Karpas-422 (cell line): Measurements from ENCODE around the gene ALPL. TPM values are rescaled to one million over a fixed set of nuclear protein-coding genes. Genes with fewer than 3 reads are reported as not detected.
"Not testable (repeated sequence)": the region's sequence is repeated elsewhere in the genome, so short reads cannot be mapped to it uniquely, and the experiment has no call there.

Experiments
- DNase-seq: peaks from one replicate; pipeline ENCODE4 v3.0.0-alpha.2; 2015
- H2AFZ ChIP-seq: fragments of 200-600 bp; sonication (generic); 2 replicates; pipeline ENCODE4 v1.6.1; 2014; ENCODE audit warnings: antibody characterized with exemption, low read length, mixed read lengths
- H3K27ac ChIP-seq: fragments of 200-600 bp; sonication (generic); 2 replicates; pipeline ENCODE4 v1.5.1; 2014; ENCODE audit warnings: mild to moderate bottlenecking, low read length, moderate library complexity
- H3K27me3 ChIP-seq: fragments of 200-600 bp; sonication (generic); 2 replicates; pipeline ENCODE4 v1.6.1; 2014; ENCODE audit warnings: low read length, mixed read lengths
- H3K36me3 ChIP-seq: fragments of 200-600 bp; sonication (generic); 2 replicates; pipeline ENCODE4 v1.6.1; 2014; ENCODE audit warnings: low read length, mixed read lengths; ENCODE audit not compliant: insufficient read depth
- H3K4me1 ChIP-seq: fragments of 200-600 bp; sonication (generic); 2 replicates; pipeline ENCODE4 v1.6.1; 2014; ENCODE audit warnings: mild to moderate bottlenecking, low read length, mixed read lengths
- H3K4me2 ChIP-seq: fragments of 200-600 bp; sonication (generic); 2 replicates; pipeline ENCODE4 v1.6.1; 2014; ENCODE audit warnings: low read length, low read depth, mild to moderate bottlenecking; ENCODE audit not compliant: poor library complexity, severe bottlenecking
- H3K4me3 ChIP-seq: fragments of 200-600 bp; sonication (generic); 2 replicates; pipeline ENCODE4 v1.5.1; 2014; ENCODE audit warnings: mild to moderate bottlenecking, antibody characterized with exemption, low read length, mixed read lengths
- H3K79me2 ChIP-seq: fragments of 200-600 bp; sonication (generic); 2 replicates; pipeline ENCODE4 v1.6.1; 2014; ENCODE audit warnings: mild to moderate bottlenecking, low read length, mixed read lengths
- H3K9ac ChIP-seq: fragments of 200-600 bp; sonication (generic); 2 replicates; pipeline ENCODE4 v1.6.0; 2014; ENCODE audit warnings: low read length
- H3K9me2 ChIP-seq: fragments of 200-600 bp; sonication (generic), shearing (Covaris generic); replicated peaks from 2 replicates; pipeline ENCODE4 v1.6.0; 2014; ENCODE audit warnings: mild to moderate bottlenecking, low read length, moderate library complexity; ENCODE audit not compliant: insufficient read depth
- H3K9me3 ChIP-seq: fragments of 300-700, 200-600 bp; sonication (generic); 2 replicates; pipeline ENCODE4 v1.6.1; 2014; ENCODE audit warnings: low read length, mixed read lengths
- H4K20me1 ChIP-seq: fragments of 200-600 bp; sonication (generic); 2 replicates; pipeline ENCODE4 v1.6.1; 2014; ENCODE audit warnings: mild to moderate bottlenecking, antibody characterized with exemption, low read length, low read depth; ENCODE audit not compliant: insufficient read depth
- total RNA-seq: library from RNA; depleted of rRNA; stranded (reverse); fragments of >200 nt; shearing (Covaris generic); gene quantifications from 2 replicates; pipeline ENCODE4 v1.2.3, GENCODE V29; 2014; ENCODE audit warnings: low replicate concordance

ALPL gene
- total RNA-seq, 1 experiment from 2014 or later = not detected

DNA sequence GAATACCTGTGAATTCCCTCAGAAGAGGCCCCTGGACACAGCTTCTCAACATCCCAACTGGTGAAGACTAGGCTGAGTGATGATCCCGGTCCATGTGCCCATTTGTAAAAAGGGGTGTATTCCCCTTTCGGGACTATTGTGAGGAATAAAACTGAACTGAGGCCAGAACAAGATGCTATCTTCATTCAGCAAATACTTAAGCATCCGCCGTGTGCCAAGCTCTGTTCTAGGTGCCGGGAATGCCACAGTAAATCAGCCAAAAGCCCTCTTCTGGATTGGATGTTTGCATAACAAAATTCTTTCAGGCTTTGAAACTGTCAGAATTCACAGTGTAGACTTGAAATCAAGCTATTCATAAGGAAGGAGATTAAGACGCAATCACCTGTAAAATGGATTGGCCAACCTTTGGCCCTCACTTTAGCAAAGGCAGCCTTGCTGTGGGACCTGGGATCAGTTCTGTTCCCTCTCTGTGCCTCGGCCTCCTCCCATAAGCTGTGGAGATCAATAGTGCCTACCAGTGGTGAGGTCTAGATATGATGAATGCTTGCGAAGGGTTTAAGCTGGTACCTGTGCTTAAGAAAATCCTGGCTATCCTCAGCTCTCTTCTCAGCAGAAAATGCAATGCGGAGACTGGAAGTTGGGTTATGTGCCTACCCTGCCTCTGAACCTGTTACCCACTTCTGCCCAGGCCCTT, 1.8 kb downstream of the ALPL start:
- Histone ChIP-seq H4K20me1 (no peaks in the 10 kb centered on the region), H3K4me1 (peaks cover 60% of the 10 kb centered on the region), H3K27ac (no peak overlapping the region), H2AFZ (no peak overlapping the region), H3K4me3 (no peak overlapping the region), H3K36me3 (no peaks in the 10 kb centered on the region), H3K9me2 (no peaks in the 10 kb centered on the region), H3K27me3 (no peaks in the 10 kb centered on the region), H3K79me2 (no peaks in the 10 kb centered on the region), H3K9ac (no peak overlapping the region), H3K4me2 (no peak overlapping the region), H3K9me3 (no peaks in the 10 kb centered on the region)
- peak; percentile 63 for DNase-seq

DNA sequence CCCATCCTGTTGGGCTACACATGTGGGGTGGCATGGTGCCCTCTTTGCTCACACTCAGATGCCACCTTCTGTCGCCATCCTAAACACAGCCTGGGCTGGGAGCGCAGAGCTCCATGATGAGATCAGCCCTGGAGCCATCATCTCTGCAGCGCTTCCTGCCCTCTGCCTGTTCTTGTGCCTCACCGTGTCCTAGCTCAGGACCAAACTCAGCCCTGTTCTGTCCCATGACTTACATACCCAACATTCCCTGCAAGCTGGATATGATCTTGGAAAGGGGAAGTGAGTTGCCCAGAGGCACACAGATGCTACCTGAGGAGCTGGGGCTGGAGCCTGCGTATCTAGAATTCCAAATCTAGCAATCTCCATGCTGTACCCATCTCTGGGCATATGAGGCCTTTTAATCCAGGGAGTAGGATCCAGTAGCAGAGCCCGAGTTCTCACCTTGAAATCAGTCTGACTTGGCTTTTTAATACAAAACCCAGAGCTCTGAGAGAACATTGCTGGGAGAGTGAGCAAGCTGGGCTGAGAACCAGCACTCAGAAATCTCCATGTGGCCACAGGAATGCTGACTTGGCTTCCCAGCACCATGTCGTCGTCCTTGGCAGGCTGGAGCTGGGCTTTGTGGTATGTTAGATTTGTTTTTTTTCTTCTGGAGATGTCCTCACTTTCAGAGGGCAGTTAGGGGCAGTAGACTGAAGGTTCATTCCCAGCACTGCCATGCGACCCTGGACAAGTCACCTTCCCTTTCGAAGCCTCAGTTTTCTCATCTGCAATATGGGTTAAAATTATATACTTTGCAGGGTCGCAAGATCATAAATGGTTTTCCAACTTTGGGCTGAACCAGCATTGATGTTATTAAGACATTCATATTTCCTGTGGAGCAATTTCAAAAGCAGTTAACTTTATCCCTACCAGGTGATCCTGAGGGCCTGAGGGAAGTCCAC, 2.6 kb downstream of the ALPL start:
- H3K4me1 ChIP-seq = peaks cover 68% of the 10 kb centered on the region
- DNase-seq = no peak
- no peak overlapping the region for H3K9ac ChIP-seq
- H3K4me3 ChIP-seq = no peak overlapping the region
- H4K20me1 ChIP-seq = no peaks in the 10 kb centered on the region
- peak overlapping the region; percentile 68 for H3K4me2 ChIP-seq
- H3K27ac ChIP-seq = no peak overlapping the region
- H3K36me3 ChIP-seq = no peaks in the 10 kb centered on the region
- no peaks in the 10 kb centered on the region for H3K27me3 ChIP-seq
- no peaks in the 10 kb centered on the region for H3K9me2 ChIP-seq
- no peak overlapping the region for H2AFZ ChIP-seq
- no peaks in the 10 kb centered on the region for H3K79me2 ChIP-seq
- no peaks in the 10 kb centered on the region for H3K9me3 ChIP-seq

GRCh38 chr1:21514245-21514644, 5.0 kb downstream of the ALPL start:
- Histone ChIP-seq H3K27me3 (no peaks in the 10 kb centered on the region), H3K36me3 (no peaks in the 10 kb centered on the region), H3K4me3 (peak overlapping the region; percentile 47; the same call in 1 of the 2 replicates), H3K9me3 (no peaks in the 10 kb centered on the region), H3K4me2 (peak overlapping the region; percentile 68), H3K4me1 (peaks cover 87% of the 10 kb centered on the region), H2AFZ (no peak overlapping the region), H3K9me2 (no peaks in the 10 kb centered on the region), H3K9ac (peak overlapping the region; percentile 64), H4K20me1 (no peaks in the 10 kb centered on the region), H3K79me2 (no peaks in the 10 kb centered on the region), H3K27ac (peak overlapping the region; percentile 98)
- peak; percentile 95 for DNase-seq

GRCh38 chr1:21517161-21517589, 8.0 kb downstream of the ALPL start:
- Histone ChIP-seq H3K27me3 (no peaks in the 10 kb centered on the region), H3K4me2 (peak overlapping the region; percentile 68), H3K4me1 (peaks cover 99% of the 10 kb centered on the region), H3K36me3 (no peaks in the 10 kb centered on the region), H2AFZ (no peak overlapping the region), H3K27ac (peak overlapping the region; percentile 98), H3K4me3 (peak overlapping the region; percentile 48), H3K9me2 (no peaks in the 10 kb centered on the region), H3K9ac (peak overlapping the region; percentile 60), H3K79me2 (no peaks in the 10 kb centered on the region), H3K9me3 (no peaks in the 10 kb centered on the region), H4K20me1 (no peaks in the 10 kb centered on the region)
- DNase-seq = peak; percentile 90

DNA sequence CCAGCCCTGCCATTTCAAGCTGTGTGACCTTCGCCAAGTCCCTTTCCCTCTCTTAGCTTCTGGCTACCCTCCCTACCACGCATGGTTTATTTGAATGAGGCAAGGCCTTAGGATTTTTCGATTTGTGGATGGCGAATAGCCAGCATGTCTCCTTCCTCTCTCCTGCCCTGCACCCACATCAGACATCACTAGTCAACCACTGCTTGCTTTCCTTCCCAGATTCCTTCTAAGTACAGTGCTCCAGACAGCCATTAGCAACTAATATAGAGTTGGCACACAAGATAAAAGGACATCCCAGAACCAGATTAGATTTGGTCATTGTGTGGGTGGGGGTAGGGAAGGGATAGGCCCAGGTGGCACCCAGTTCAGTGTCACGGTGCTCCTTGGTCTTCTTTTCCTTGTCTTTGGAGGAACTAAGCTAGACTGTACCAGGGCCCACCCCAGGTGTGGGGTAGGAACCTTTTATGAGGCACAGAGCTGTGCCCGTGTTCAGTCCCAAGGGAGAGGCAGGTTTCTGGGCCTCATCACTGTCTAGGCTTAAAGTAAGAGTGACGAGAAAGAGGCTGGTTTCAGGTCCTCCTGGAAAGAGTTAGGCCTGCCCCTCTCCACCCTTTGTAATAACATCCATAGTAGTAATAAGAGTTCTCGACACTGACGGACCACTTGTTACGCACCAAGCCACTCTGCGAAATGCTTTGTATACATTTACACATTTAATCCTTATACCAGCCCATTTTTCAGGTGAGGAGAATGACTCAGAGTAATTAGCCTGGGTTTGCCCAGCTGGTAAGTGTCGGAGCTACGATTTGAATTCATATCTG, 8.6 kb downstream of the ALPL start:
- Histone ChIP-seq H2AFZ (no peak overlapping the region), H4K20me1 (no peaks in the 10 kb centered on the region), H3K4me2 (peak overlapping the region; percentile 68), H3K9me3 (no peaks in the 10 kb centered on the region), H3K4me3 (peak overlapping the region; percentile 48), H3K9me2 (no peaks in the 10 kb centered on the region), H3K27me3 (no peaks in the 10 kb centered on the region), H3K27ac (peak overlapping the region; percentile 98), H3K79me2 (no peaks in the 10 kb centered on the region), H3K4me1 (peaks cover 99% of the 10 kb centered on the region), H3K9ac (peak overlapping the region; percentile 60), H3K36me3 (no peaks in the 10 kb centered on the region)
- peak; percentile 90 for DNase-seq

DNA sequence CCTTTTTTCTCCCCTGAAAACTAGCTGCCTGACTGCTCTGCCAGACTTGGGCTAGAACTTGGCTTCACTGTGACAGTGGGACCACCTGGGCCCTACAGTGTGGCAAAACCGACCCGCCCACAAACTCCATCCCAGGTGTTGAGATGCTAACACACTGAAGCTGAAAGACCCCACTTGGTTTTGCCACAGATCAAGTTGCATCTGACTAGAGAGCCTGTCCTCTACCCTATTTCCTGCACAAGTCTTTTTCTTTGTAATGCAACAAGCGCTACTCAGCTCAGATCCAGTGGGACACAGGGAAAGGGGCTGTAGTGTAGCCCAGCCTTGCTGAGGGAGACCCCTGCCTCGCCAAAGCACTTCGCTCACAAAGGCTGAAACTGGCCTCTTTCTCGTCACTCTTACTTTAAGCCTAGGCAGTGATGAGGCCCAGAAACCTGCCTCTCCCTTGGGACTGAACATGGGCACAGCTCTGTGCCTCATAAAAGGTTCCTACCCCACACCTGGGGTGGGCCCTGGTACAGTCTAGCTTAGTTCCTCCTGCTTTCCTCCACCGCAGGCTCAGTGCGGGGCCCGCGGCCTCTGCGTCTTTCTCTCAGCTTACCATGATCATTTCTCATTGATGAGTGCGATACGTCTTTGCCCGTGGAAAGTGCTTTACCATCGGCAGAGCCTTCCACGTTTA, 9.7 kb downstream of the ALPL start:
- Histone ChIP-seq H3K4me3 (peak overlapping the region; percentile 45), H3K9me2 (no peaks in the 10 kb centered on the region), H3K79me2 (no peaks in the 10 kb centered on the region), H3K27me3 (no peaks in the 10 kb centered on the region), H3K27ac (peak overlapping the region; percentile 98), H3K9me3 (no peaks in the 10 kb centered on the region), H3K4me2 (peak overlapping the region; percentile 68), H3K4me1 (peaks cover 99% of the 10 kb centered on the region), H2AFZ (no peak overlapping the region), H4K20me1 (no peaks in the 10 kb centered on the region), H3K36me3 (no peaks in the 10 kb centered on the region), H3K9ac (peak overlapping the region; percentile 58)
- peak; percentile 91 for DNase-seq

DNA sequence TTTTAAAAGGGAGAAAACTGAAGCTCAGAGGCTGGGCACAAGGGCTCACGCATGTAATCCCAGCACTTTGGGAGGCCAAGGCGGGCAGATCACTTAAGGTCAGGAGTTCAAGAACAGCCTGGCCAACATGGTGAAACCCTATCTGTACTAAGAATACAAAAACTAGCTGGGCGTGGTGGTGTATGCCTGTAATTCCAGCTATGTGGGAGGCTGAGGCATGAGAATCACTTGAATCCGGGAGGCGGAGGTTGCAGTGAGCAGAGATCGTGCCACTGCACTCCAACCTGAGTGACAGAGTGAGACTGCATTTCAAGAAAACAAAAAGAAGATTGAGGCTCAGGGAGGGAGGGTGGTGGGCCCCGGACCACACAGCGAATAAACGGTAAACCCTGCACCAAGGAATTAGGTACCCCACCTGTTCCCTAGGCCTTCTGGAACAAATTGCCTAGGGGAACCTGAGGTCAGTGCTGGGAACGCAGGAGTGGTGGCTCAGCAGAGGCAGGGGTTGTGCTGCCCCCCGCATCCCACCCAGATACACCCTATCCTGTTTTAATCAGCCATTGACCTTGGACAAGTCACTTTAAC, 10.4 kb downstream of the ALPL start:
- Histone ChIP-seq H3K4me2 (peak overlapping the region; percentile 68), H3K27ac (peak overlapping the region; percentile 98), H3K4me1 (peaks cover 99% of the 10 kb centered on the region), H3K4me3 (peak overlapping the region; percentile 37), H3K9ac (peak overlapping the region; percentile 58)
- not testable (repeated sequence) for H3K79me2 ChIP-seq, DNase-seq, H3K36me3 ChIP-seq, H3K27me3 ChIP-seq, H3K9me2 ChIP-seq, H2AFZ ChIP-seq, H3K9me3 ChIP-seq, H4K20me1 ChIP-seq
